ENCODE data around the gene TRIM46.
"Not testable (repeated sequence)": the region's sequence is repeated elsewhere in the genome, so short reads cannot be mapped to it uniquely, and the experiment has no call there.

The TRIM46 gene

GRCh38 chr1:155184835-155185782, 11.5 kb downstream of the TRIM46 start:
- peak; percentile 87 for FAIRE-seq
- DNase-seq (ENCODE audit: insufficient read length) = peak; percentile 88

GRCh38 chr1:155185783-155186066, 12.1 kb downstream of the TRIM46 start:
- peak; percentile 57 for FAIRE-seq
- no peak for DNase-seq (ENCODE audit: insufficient read length)
- TF ChIP-seq POLR2AphosphoS5 (IDR thresholded peaks at IDR 0.05; ENCODE audit: low read depth, low read length) (no peak), TAF1 (IDR thresholded peaks at IDR 0.05; ENCODE audit: borderline replicate concordance, low read depth, low read length) (no peak), POLR2A (IDR thresholded peaks at IDR 0.05; ENCODE audit: low read depth, low read length) (no peak)

More at GRCh38 chr1:155184835-155185782, 11.5 kb downstream of the TRIM46 start:
- TF ChIP-seq POLR2A (IDR thresholded peaks at IDR 0.05; ENCODE audit: low read depth, low read length) (peak; percentile 43; the same call in 1 of the 2 replicates), TAF1 (IDR thresholded peaks at IDR 0.05; ENCODE audit: borderline replicate concordance, low read depth, low read length) (no peak)

- FAIRE-seq = peak; percentile 69
- DNase-seq (ENCODE audit: insufficient read length) = no peak
- TF ChIP-seq TAF1 (IDR thresholded peaks at IDR 0.05; ENCODE audit: borderline replicate concordance, low read depth, low read length) = no peak
- no peak for TF ChIP-seq POLR2A (IDR thresholded peaks at IDR 0.05; ENCODE audit: low read depth, low read length)
- no peak for TF ChIP-seq POLR2AphosphoS5 (IDR thresholded peaks at IDR 0.05; ENCODE audit: low read depth, low read length)
Measured at GRCh38 chr1:155186067-155186793, 12.6 kb downstream of the TRIM46 start.

- DNase-seq (ENCODE audit: insufficient read length) (no peak), FAIRE-seq (no peak)
- TF ChIP-seq POLR2A (IDR thresholded peaks at IDR 0.05; ENCODE audit: low read depth, low read length) (no peak), POLR2AphosphoS5 (IDR thresholded peaks at IDR 0.05; ENCODE audit: low read depth, low read length) (no peak), TAF1 (IDR thresholded peaks at IDR 0.05; ENCODE audit: borderline replicate concordance, low read depth, low read length) (no peak)
Measured at GRCh38 chr1:155186794-155187455, 13.3 kb downstream of the TRIM46 start.

GRCh38 chr1:155187456-155187891, 13.8 kb downstream of the TRIM46 start:
- no peak for TF ChIP-seq POLR2A (IDR thresholded peaks at IDR 0.05; ENCODE audit: low read depth, low read length)
- TF ChIP-seq TAF1 (IDR thresholded peaks at IDR 0.05; ENCODE audit: borderline replicate concordance, low read depth, low read length) = no peak
- TF ChIP-seq POLR2AphosphoS5 (IDR thresholded peaks at IDR 0.05; ENCODE audit: low read depth, low read length) = no peak
- FAIRE-seq (no peak), DNase-seq (ENCODE audit: insufficient read length) (no peak)

- no peak for TF ChIP-seq POLR2A (IDR thresholded peaks at IDR 0.05; ENCODE audit: low read depth, low read length)
- no peak for TF ChIP-seq TAF1 (IDR thresholded peaks at IDR 0.05; ENCODE audit: borderline replicate concordance, low read depth, low read length)
- no peak for TF ChIP-seq POLR2AphosphoS5 (IDR thresholded peaks at IDR 0.05; ENCODE audit: low read depth, low read length)
Measured at GRCh38 chr1:155188268-155188667, 14.6 kb downstream of the TRIM46 start.

GRCh38 chr1:155189926-155190325, 16.3 kb downstream of the TRIM46 start:
- FAIRE-seq; DNase-seq (ENCODE audit: insufficient read length): not testable (repeated sequence)

More at GRCh38 chr1:155188268-155188667, 14.6 kb downstream of the TRIM46 start:
- no peak for DNase-seq (ENCODE audit: insufficient read length)
- FAIRE-seq = no peak

- DNase-seq (ENCODE audit: insufficient read length) (peak; percentile 17), FAIRE-seq (no peak)
- no peak for TF ChIP-seq POLR2AphosphoS5 (IDR thresholded peaks at IDR 0.05; ENCODE audit: low read depth, low read length)
- TF ChIP-seq POLR2A (IDR thresholded peaks at IDR 0.05; ENCODE audit: low read depth, low read length) = no peak
- TF ChIP-seq TAF1 (IDR thresholded peaks at IDR 0.05; ENCODE audit: borderline replicate concordance, low read depth, low read length) = no peak
Measured at GRCh38 chr1:155191904-155192303, 18.3 kb downstream of the TRIM46 start.

GRCh38 chr1:155192346-155193274, 19.0 kb downstream of the TRIM46 start:
- FAIRE-seq (no peak), DNase-seq (ENCODE audit: insufficient read length) (no peak)
- TF ChIP-seq TAF1 (IDR thresholded peaks at IDR 0.05; ENCODE audit: borderline replicate concordance, low read depth, low read length) (no peak), POLR2A (IDR thresholded peaks at IDR 0.05; ENCODE audit: low read depth, low read length) (no peak), POLR2AphosphoS5 (IDR thresholded peaks at IDR 0.05; ENCODE audit: low read depth, low read length) (no peak)

GRCh38 chr1:155193275-155193990, 19.8 kb downstream of the TRIM46 start:
- DNase-seq (ENCODE audit: insufficient read length) = peak; percentile 92
- peak; percentile 82 for FAIRE-seq
- TF ChIP-seq POLR2AphosphoS5 (IDR thresholded peaks at IDR 0.05; ENCODE audit: low read depth, low read length) (no peak), TAF1 (IDR thresholded peaks at IDR 0.05; ENCODE audit: borderline replicate concordance, low read depth, low read length) (peak; percentile 18; the same call in 1 of the 2 replicates)

- not testable (repeated sequence) for FAIRE-seq; DNase-seq (ENCODE audit: insufficient read length)
Measured at GRCh38 chr1:155193991-155194240, 20.3 kb downstream of the TRIM46 start.

All from GM12892 (cell line).